K562 (cell line): ENCODE measurements around the gene HSD17B12. TPM values are rescaled to one million over a fixed set of nuclear protein-coding genes. Genes with fewer than 3 reads are reported as not detected.

Experiments used
- ADNP ChIP-seq: fragments of 200-800 bp; sonication (Bioruptor generic); IDR thresholded peaks from 2 replicates; pipeline ENCODE4 v1.6.1; 2016; ENCODE audit warnings: missing genetic modification characterization, missing compliant biosample characterization
- ATF7 ChIP-seq: fragments of 450-650 bp; IDR thresholded peaks from 2 replicates; pipeline ENCODE4 v1.7.1; 2014; ENCODE audit warnings: mild to moderate bottlenecking, moderate library complexity
- CBX5 ChIP-seq: IDR thresholded peaks from 2 replicates; pipeline ENCODE4 v1.6.1; 2014; ENCODE audit warnings: low read depth, borderline replicate concordance
- CCNT2 ChIP-seq: IDR thresholded peaks from 2 replicates; pipeline ENCODE4 v1.6.1; 2011; ENCODE audit warnings: borderline replicate concordance, low read depth, mild to moderate bottlenecking, moderate library complexity, mixed read lengths, low read length; ENCODE audit not compliant: insufficient read length; ENCODE audit errors: extremely low read depth
- FOXJ3 ChIP-seq: sonication (generic); formaldehyde crosslinking; IDR thresholded peaks from 2 replicates; pipeline ENCODE4 v1.4.0; 2020; ENCODE audit warnings: mild to moderate bottlenecking, missing genetic modification reagents
- HMG20B ChIP-seq: fragments of 250-450 bp; sonication (Bioruptor Pico); IDR thresholded peaks from 2 replicates; pipeline ENCODE4 v1.5.0; 2021; ENCODE audit warnings: mild to moderate bottlenecking
- MAX ChIP-seq: sonication (generic); formaldehyde crosslinking; IDR thresholded peaks from 2 replicates; pipeline ENCODE4 v1.9.0; 2022; ENCODE audit warnings: mild to moderate bottlenecking, missing genetic modification reagents
- MYBL2 ChIP-seq, 2 experiments: fragments of 450-650 bp in 1 of 2; sonication (generic) in 1 of 2; formaldehyde crosslinking in 1 of 2; IDR thresholded peaks; 2 replicates each; pipeline versions ENCODE4 v1.6.1 to v1.8.1; 2017 to 2022; ENCODE audit warnings: borderline replicate concordance in 1 of 2, inconsistent platforms in 1 of 2, low read depth in 1 of 2, mild to moderate bottlenecking in 1 of 2, missing genetic modification reagents in 1 of 2, moderate library complexity in 1 of 2
- PCBP1 ChIP-seq: fragments of 200-400 bp; formaldehyde crosslinking; IDR thresholded peaks from 2 replicates; pipeline ENCODE4 v1.6.1; 2018; ENCODE audit warnings: mild to moderate bottlenecking, low read depth, low read length; ENCODE audit not compliant: poor library complexity, severe bottlenecking
- PYGO2 ChIP-seq: fragments of 450-650 bp; IDR thresholded peaks from 2 replicates; pipeline ENCODE4 v1.6.1; 2016; ENCODE audit warnings: mild to moderate bottlenecking, missing genetic modification characterization, moderate library complexity, missing compliant biosample characterization
- RAD21 ChIP-seq, 2 experiments: fragments of 250-450 bp in 1 of 2; fragments of 450-650 bp in 1 of 2; sonication (Bioruptor Pico) in 1 of 2; formaldehyde crosslinking in 1 of 2; IDR thresholded peaks in 1 of 2; conservative IDR thresholded peaks in 1 of 2; 2 replicates each; pipeline versions ENCODE4 v1.4.0 to v1.8.0; 2020 to 2022; ENCODE audit warnings: mild to moderate bottlenecking in 2 of 2, moderate library complexity in 1 of 2
- RBM14 ChIP-seq: fragments of 200-400 bp; formaldehyde crosslinking; IDR thresholded peaks from 2 replicates; pipeline ENCODE4 v1.6.1; 2018; ENCODE audit warnings: low read depth, mild to moderate bottlenecking, low read length, moderate library complexity, borderline replicate concordance; ENCODE audit not compliant: insufficient read depth
- RNF2 ChIP-seq: sonication (generic); IDR thresholded peaks from 2 replicates; pipeline ENCODE4 v1.6.1; 2016
- SMARCB1 ChIP-seq: IDR thresholded peaks from 2 replicates; pipeline ENCODE4 v1.6.1; 2011; ENCODE audit warnings: improper control_type of control experiment, low read depth; ENCODE audit not compliant: insufficient read length
- SP2 ChIP-seq: IDR thresholded peaks from 2 replicates; pipeline ENCODE4 v1.6.1; 2011; ENCODE audit warnings: mild to moderate bottlenecking, low read depth, low read length, moderate library complexity; ENCODE audit not compliant: poor library complexity, severe bottlenecking; ENCODE audit errors: extremely low read depth
- TBL1XR1 ChIP-seq, 2 experiments: IDR thresholded peaks; 2 replicates each; pipeline ENCODE4 v1.6.1; 2012; ENCODE audit warnings: improper control_type of control experiment in 2 of 2, low read length in 2 of 2, mild to moderate bottlenecking in 1 of 2
- TBP ChIP-seq: optimal IDR thresholded peaks from 2 replicates; pipeline ENCODE3; 2011; ENCODE audit warnings: low read depth, low read length, improper control_type of control experiment
- TEAD2 ChIP-seq: fragments of 450-650 bp; IDR thresholded peaks from 2 replicates; pipeline ENCODE4 v1.6.1; 2016; ENCODE audit warnings: missing genetic modification characterization, control low read depth, missing compliant biosample characterization
- THRAP3 ChIP-seq: fragments of 450-650 bp; IDR thresholded peaks from 2 replicates; pipeline ENCODE4 v1.6.1; 2016; ENCODE audit warnings: mild to moderate bottlenecking, inconsistent platforms, borderline replicate concordance
- TOE1 ChIP-seq, 2 experiments: fragments of 450-650 bp in 1 of 2; sonication (generic) in 1 of 2; formaldehyde crosslinking in 1 of 2; IDR thresholded peaks; 2 replicates each; pipeline versions ENCODE4 v1.7.1 to v1.8.0; 2016 to 2022; ENCODE audit warnings: borderline replicate concordance in 2 of 2, mild to moderate bottlenecking in 2 of 2, antibody characterized with exemption in 1 of 2, inconsistent platforms in 1 of 2, low read depth in 1 of 2, missing genetic modification reagents in 1 of 2, moderate library complexity in 1 of 2
- ZBED1 ChIP-seq: IDR thresholded peaks from 2 replicates; pipeline ENCODE4 v1.6.1; 2014
- ZBTB2 ChIP-seq: fragments of 450-650 bp; IDR thresholded peaks from 2 replicates; pipeline ENCODE4 v1.6.1; 2016; ENCODE audit warnings: antibody characterized with exemption
- ZC3H11A ChIP-seq: IDR thresholded peaks from 2 replicates; pipeline ENCODE4 v1.6.1; 2012; ENCODE audit warnings: low read depth, low read length, improper control_type of control experiment
- ZEB2 ChIP-seq: fragments of 450-650 bp; IDR thresholded peaks from 2 replicates; pipeline ENCODE4 v1.6.1; 2016
- ZFP1 ChIP-seq: fragments of 450-650 bp; formaldehyde crosslinking; IDR thresholded peaks from 2 replicates; pipeline ENCODE4 v1.4.0; 2020; ENCODE audit warnings: mild to moderate bottlenecking, mixed read lengths
- polyA plus RNA-seq, 8 experiments: library from polyadenylated mRNA; depleted of rRNA in 4 of 8; stranded (reverse) in 5 of 8; unstranded in 3 of 8; fragments of >200 nt; fragmentation: Nextera tagmentation in 2 of 8; fragmentation: Illumina TruSeq in 1 of 8; extraction: Ambion mirVana in 2 of 8; extraction: Trizol in 1 of 8; gene quantifications; 2 replicates each; pipeline versions ENCODE4 v1.2.1 to v1.2.3, GENCODE V29; 2011 to 2014; ENCODE audit warnings: inconsistent platforms in 1 of 8, missing spikeins in 1 of 8
- total RNA-seq, 7 experiments: library from RNA; depleted of rRNA in 6 of 7; stranded (reverse); fragments of >200 nt in 6 of 7; fragmentation: Illumina TruSeq in 2 of 7; extraction: Trizol in 2 of 7; gene quantifications; 2 replicates each; pipeline versions ENCODE4 v1.2.1 to v1.2.3, GENCODE V29; 2011 to 2021; ENCODE audit warnings: low replicate concordance in 1 of 7
- TF ChIP-seq, protein P1 (sequence below): fragments of 450-650 bp; IDR thresholded peaks from 2 replicates; pipeline ENCODE4 v1.6.1; 2016; ENCODE audit warnings: borderline replicate concordance

The HSD17B12 gene
- total and polyA plus RNA-seq, 9 of the 15 experiments (the other 6 are each of a cell fraction or from before 2014, with no cell fraction given): 9.1 to 34.5 (median 23.3) TPM

DNA sequence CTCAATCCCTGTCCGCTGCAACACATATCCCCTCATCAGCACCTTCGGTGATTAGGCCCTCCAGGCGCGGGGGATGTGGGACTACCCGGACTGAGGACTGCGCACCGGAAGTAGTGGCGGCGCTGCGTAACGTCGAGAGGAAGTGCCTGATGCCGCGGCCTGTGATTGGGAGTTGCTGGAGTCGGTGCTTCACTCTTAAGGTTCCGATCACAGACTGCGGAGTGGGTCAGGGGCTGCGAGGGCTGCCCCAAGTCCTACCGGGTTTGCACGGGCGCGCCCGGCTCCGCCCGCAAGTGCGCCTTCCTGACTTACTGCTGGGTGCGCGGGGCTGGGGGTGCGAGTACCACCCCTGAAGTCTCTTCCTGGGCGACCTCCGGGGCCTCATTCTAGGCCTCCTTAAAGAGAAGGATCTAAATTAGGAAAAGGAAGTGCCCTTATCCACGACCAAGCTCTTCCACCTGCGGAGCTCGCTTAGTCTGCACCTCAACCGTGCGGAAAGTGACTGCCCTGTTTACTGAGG lies 200.2 kb downstream of the HSD17B12 start, which contains the start of gene ALKBH3 (continued):
- TF ChIP-seq FOXJ3 (CRISPR knock-in tag) (no peak), THRAP3 (0 out of 2 replicates have a peak, but pooled peaks have one; percentile 66), CCNT2 (no peak), MAX (CRISPR knock-in tag) (no peak), TEAD2 (no peak), SP2 (no peak), CBX5 (peak; percentile 93), RNF2 (peak; percentile 71; the same call in 1 of the 2 replicates), PCBP1 (no peak), TBP (peak; percentile 48), TOE1 (IDR thresholded peaks at IDR 0.05; ENCODE audit: borderline replicate concordance) (peak; percentile 62; the same call in 1 of the 2 replicates), TOE1 (CRISPR knock-in tag; IDR thresholded peaks at IDR 0.05; ENCODE audit: borderline replicate concordance, low read depth) (no peak), ZFP1 (CRISPR knock-in tag) (no peak), ZBTB2 (peak; percentile 96), RAD21 (CRISPR knock-in tag; conservative IDR thresholded peaks at IDR 0.05 in 1 of 2, IDR thresholded peaks at IDR 0.05 in 1 of 2) (no peak), TBL1XR1 (IDR thresholded peaks at IDR 0.05; ENCODE audit: low read length in 2 of 2) (peak; percentile 52 to 99; a peak in 3 of 4 replicates), RBM14 (no peak), PYGO2 (tag) (peak; percentile 53; the same call in 1 of the 2 replicates), HMG20B (CRISPR knock-in tag) (no peak), SMARCB1 (no peak), ZEB2 (peak; percentile 98), ZBED1 (no peak), ATF7 (peak; percentile 55; the same call in 1 of the 2 replicates), ADNP (tag) (no peak), ZC3H11A (no peak), MYBL2 (IDR thresholded peaks at IDR 0.05; ENCODE audit: low read depth) (peak; percentile 71), MYBL2 (CRISPR knock-in tag; IDR thresholded peaks at IDR 0.05; ENCODE audit: borderline replicate concordance) (no peak)
- TF ChIP-seq, protein P1, sequence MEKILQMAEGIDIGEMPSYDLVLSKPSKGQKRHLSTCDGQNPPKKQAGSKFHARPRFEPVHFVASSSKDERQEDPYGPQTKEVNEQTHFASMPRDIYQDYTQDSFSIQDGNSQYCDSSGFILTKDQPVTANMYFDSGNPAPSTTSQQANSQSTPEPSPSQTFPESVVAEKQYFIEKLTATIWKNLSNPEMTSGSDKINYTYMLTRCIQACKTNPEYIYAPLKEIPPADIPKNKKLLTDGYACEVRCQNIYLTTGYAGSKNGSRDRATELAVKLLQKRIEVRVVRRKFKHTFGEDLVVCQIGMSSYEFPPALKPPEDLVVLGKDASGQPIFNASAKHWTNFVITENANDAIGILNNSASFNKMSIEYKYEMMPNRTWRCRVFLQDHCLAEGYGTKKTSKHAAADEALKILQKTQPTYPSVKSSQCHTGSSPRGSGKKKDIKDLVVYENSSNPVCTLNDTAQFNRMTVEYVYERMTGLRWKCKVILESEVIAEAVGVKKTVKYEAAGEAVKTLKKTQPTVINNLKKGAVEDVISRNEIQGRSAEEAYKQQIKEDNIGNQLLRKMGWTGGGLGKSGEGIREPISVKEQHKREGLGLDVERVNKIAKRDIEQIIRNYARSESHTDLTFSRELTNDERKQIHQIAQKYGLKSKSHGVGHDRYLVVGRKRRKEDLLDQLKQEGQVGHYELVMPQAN: peak; percentile 34; the same call in 1 of the 2 replicates
